GM12878 (cell line): ENCODE results near the gene MYLK4. TPM values are rescaled to one million over a fixed set of nuclear protein-coding genes. Genes with fewer than 3 reads are reported as not detected.

Experiments
- ATAC-seq: fragments of 200-7000 bp; cut with Tn5 transposase; 3 replicates; pipeline ENCODE4 v1.9.1; 2020; ENCODE audit warnings: mild to moderate bottlenecking, moderate library complexity
- BruUV-seq: library from RNA; stranded (reverse); fragments of 400-500 nt; replicated peaks from 2 replicates; lab custom pipeline; 2021; lab: Mats Ljungman, UMichigan
- CTCF ChIA-PET: fragments of 300-600 bp; sonication (Branson Sonifier 250); formaldehyde crosslinking; extraction: SDS; loops from one replicate; lab custom pipeline; 2021; ENCODE audit warnings: inconsistent platforms; lab: Yijun Ruan, JAX
- POLR2A ChIA-PET: fragments of 350-600 bp; formaldehyde crosslinking; extraction: SDS; loops from one replicate; lab custom pipeline; 2021; ENCODE audit warnings: inconsistent platforms; lab: Charles Lee
- RAD21 ChIA-PET: fragments of 300-600 bp; sonication (Branson Sonifier 250); formaldehyde crosslinking; loops from one replicate; lab custom pipeline; 2023; ENCODE audit warnings: antibody characterized with exemption; ENCODE audit not compliant: unreplicated experiment; lab: Charles Lee
- SMC1A ChIA-PET: fragments of 300-600 bp; sonication (Branson Sonifier 250); formaldehyde crosslinking; loops from one replicate; lab custom pipeline; 2023; ENCODE audit not compliant: unreplicated experiment, uncharacterized antibody; lab: Charles Lee
- DNase-seq: peaks from one replicate; pipeline ENCODE4 v3.0.0-alpha.2; 2011; ENCODE audit warnings: low read depth, low spot score
- FAIRE-seq: peaks from 3 replicates; lab custom pipeline; 2011; peaks lifted over from hg19 to GRCh38; lab: Jason Lieb, UNC
- H2AFZ ChIP-seq: 2 replicates; pipeline ENCODE4 v1.6.0; 2011; ENCODE audit warnings: low read depth, low read length, control low read depth; ENCODE audit not compliant: control insufficient read depth
- H3K27ac ChIP-seq: 2 replicates; pipeline ENCODE4 v1.5.1; 2011; ENCODE audit warnings: control low read depth; ENCODE audit not compliant: control insufficient read depth, insufficient read depth
- H3K27me3 ChIP-seq, 2 experiments: replicated peaks in 1 of 2; 2 replicates each; pipeline versions ENCODE4 v1.6.0 to v1.6.1; 2011; ENCODE audit warnings: low read length in 1 of 2; ENCODE audit not compliant: control insufficient read depth in 2 of 2, insufficient read depth in 2 of 2
- H3K36me3 ChIP-seq, 2 experiments: 2 replicates each; pipeline ENCODE4 v1.5.1; 2011; ENCODE audit warnings: low read length in 1 of 2; ENCODE audit not compliant: control insufficient read depth in 2 of 2, insufficient read depth in 2 of 2
- H3K4me1 ChIP-seq: 2 replicates; pipeline ENCODE4 v1.6.1; 2011; ENCODE audit warnings: mild to moderate bottlenecking, low read length, moderate library complexity, mixed read lengths; ENCODE audit not compliant: control insufficient read depth, insufficient read depth
- H3K4me2 ChIP-seq: 2 replicates; pipeline ENCODE4 v1.6.0; 2011; ENCODE audit warnings: control low read depth; ENCODE audit not compliant: control insufficient read depth, insufficient read depth
- H3K4me3 ChIP-seq: fragments of 200-600 bp; sonication (generic); 2 replicates; pipeline ENCODE4 v1.5.1; 2016
- H3K79me2 ChIP-seq: 2 replicates; pipeline ENCODE4 v1.6.0; 2011; ENCODE audit warnings: low read length; ENCODE audit not compliant: control insufficient read depth, insufficient read depth
- H3K9ac ChIP-seq: 2 replicates; pipeline ENCODE4 v1.8.0; 2011; ENCODE audit warnings: low read length, control low read depth, mixed read lengths; ENCODE audit not compliant: control insufficient read depth, insufficient read depth
- H3K9me3 ChIP-seq: replicated peaks from 3 replicates; pipeline ENCODE4 v1.5.1; 2011; ENCODE audit warnings: mild to moderate bottlenecking, low read length; ENCODE audit not compliant: control insufficient read depth, insufficient read depth
- H4K20me1 ChIP-seq: 2 replicates; pipeline ENCODE4 v1.6.0; 2011; ENCODE audit not compliant: control insufficient read depth, insufficient read depth
- EGR1 ChIP-seq, 2 experiments: IDR thresholded peaks; 1 replicate in 1 of 2; 2 replicates in 1 of 2; pipeline ENCODE4 v1.6.1; 2011 to 2012; ENCODE audit warnings: low read depth in 2 of 2, low read length in 2 of 2, borderline replicate concordance in 1 of 2, mild to moderate bottlenecking in 1 of 2, moderate library complexity in 1 of 2
- FOXM1 ChIP-seq: IDR thresholded peaks from 2 replicates; pipeline ENCODE4 v1.6.1; 2012; ENCODE audit warnings: low read depth, mild to moderate bottlenecking, inconsistent platforms, low read length, moderate library complexity
- JUND ChIP-seq: IDR thresholded peaks from 2 replicates; pipeline ENCODE4 v1.6.1; 2012; ENCODE audit warnings: low read depth, mild to moderate bottlenecking, low read length, improper control_type of control experiment, moderate library complexity
- MEF2A ChIP-seq: IDR thresholded peaks from 2 replicates; pipeline ENCODE4 v1.6.1; 2011; ENCODE audit warnings: low read depth, mild to moderate bottlenecking, low read length, moderate library complexity; ENCODE audit not compliant: insufficient read depth
- MYC ChIP-seq: IDR thresholded peaks from 2 replicates; pipeline ENCODE4 v1.6.1; 2011; ENCODE audit warnings: mild to moderate bottlenecking, low read length, moderate library complexity, inconsistent platforms; ENCODE audit not compliant: insufficient read depth, insufficient replicate concordance, insufficient read length, severe bottlenecking
- RB1 ChIP-seq: fragments of 450-650 bp; formaldehyde crosslinking; IDR thresholded peaks from 2 replicates; pipeline ENCODE4 v1.6.1; 2017; ENCODE audit warnings: mild to moderate bottlenecking, borderline replicate concordance
- SP1 ChIP-seq: IDR thresholded peaks from one replicate; pipeline ENCODE4 v1.6.1; 2011; ENCODE audit warnings: low read depth, low read length
- SUZ12 ChIP-seq: fragments of 200-600 bp; sonication (generic); IDR thresholded peaks from one replicate; pipeline ENCODE4 v1.6.1; 2018; ENCODE audit warnings: antibody characterized with exemption, mild to moderate bottlenecking; ENCODE audit not compliant: unreplicated experiment
- TAF1 ChIP-seq: IDR thresholded peaks from 2 replicates; pipeline ENCODE4 v1.6.1; 2011; ENCODE audit warnings: mild to moderate bottlenecking, low read depth, low read length, borderline replicate concordance
- WGBS: methylation state at CpG from one replicate; pipeline ENCODE4 v1.1.6; 2016; ENCODE audit warnings: low lambda C conversion rate; ENCODE audit not compliant: insufficient replicate concordance, insufficient coverage; ENCODE audit errors: missing lambda C conversion rate; 5-methylcytosine and 5-hydroxymethylcytosine counted together
- in situ Hi-C: fragments of 300-500 bp; cut with MboI; formaldehyde crosslinking; loops from 9 replicates; pipeline ENCODE4 v1.14.3; 2018; ENCODE audit warnings: mixed read lengths
- intact Hi-C: fragments of 100-400 bp; cut with micrococcal nuclease; formaldehyde crosslinking; loops from one replicate; pipeline ENCODE4 v1.14.2; 2022; ENCODE audit not compliant: unreplicated experiment
- polyA plus RNA-seq, 11 experiments: library from polyadenylated mRNA; depleted of rRNA in 4 of 11; unstranded in 6 of 11; stranded (reverse) in 5 of 11; fragments of >200 nt; fragmentation: Nextera tagmentation in 4 of 11; fragmentation: Illumina TruSeq in 1 of 11; extraction: Ambion mirVana in 4 of 11; extraction: Trizol in 1 of 11; gene quantifications; 1 replicate in 1 of 11; 2 replicates in 10 of 11; pipeline versions ENCODE4 v1.2.1 to v1.2.3, GENCODE V29; 2011 to 2016; ENCODE audit warnings: inconsistent platforms in 2 of 11, missing spikeins in 2 of 11, low read depth in 1 of 11
- total RNA-seq, 4 experiments: library from RNA; depleted of rRNA in 3 of 4; stranded (reverse); fragments of >200 nt in 3 of 4; fragmentation: Illumina TruSeq in 1 of 4; extraction: Trizol in 1 of 4; gene quantifications; 2 replicates each; pipeline versions ENCODE4 v1.2.1 to v1.2.3, GENCODE V29; 2013 to 2021
- TF ChIP-seq, protein P1 (sequence below), 3 experiments: IDR thresholded peaks in 2 of 3; conservative IDR thresholded peaks in 1 of 3; 2 replicates each; pipeline ENCODE4 v1.5.1; 2011; ENCODE audit warnings: low read depth in 3 of 3, low read length in 3 of 3, mild to moderate bottlenecking in 3 of 3, control low read depth in 2 of 3, moderate library complexity in 2 of 3, inconsistent platforms in 1 of 3, mixed read lengths in 1 of 3; ENCODE audit not compliant: control insufficient read depth in 2 of 3, insufficient read depth in 1 of 3; ENCODE audit errors: extremely low read depth in 1 of 3
- TF ChIP-seq, protein P2 (sequence below): IDR thresholded peaks from 2 replicates; pipeline ENCODE4 v1.6.1; 2012; ENCODE audit warnings: low read depth, low read length, improper control_type of control experiment
- TF ChIP-seq, protein P3 (sequence below): fragments of 450-650 bp; formaldehyde crosslinking; IDR thresholded peaks from 2 replicates; pipeline ENCODE4 v1.5.0; 2022; ENCODE audit warnings: mild to moderate bottlenecking, missing genetic modification characterization
- TF ChIP-seq, protein P4 (sequence below): fragments of 450-650 bp; IDR thresholded peaks from 2 replicates; pipeline ENCODE4 v1.6.1; 2017; ENCODE audit warnings: antibody characterized with exemption, mild to moderate bottlenecking, moderate library complexity

The MYLK4 gene
- total and polyA plus RNA-seq, 10 of the 15 experiments (the other 5 are each of a cell fraction or from before 2014, with no cell fraction given): under 0.01 to 0.09 (median 0.05) TPM; not detected in 1

DNA sequence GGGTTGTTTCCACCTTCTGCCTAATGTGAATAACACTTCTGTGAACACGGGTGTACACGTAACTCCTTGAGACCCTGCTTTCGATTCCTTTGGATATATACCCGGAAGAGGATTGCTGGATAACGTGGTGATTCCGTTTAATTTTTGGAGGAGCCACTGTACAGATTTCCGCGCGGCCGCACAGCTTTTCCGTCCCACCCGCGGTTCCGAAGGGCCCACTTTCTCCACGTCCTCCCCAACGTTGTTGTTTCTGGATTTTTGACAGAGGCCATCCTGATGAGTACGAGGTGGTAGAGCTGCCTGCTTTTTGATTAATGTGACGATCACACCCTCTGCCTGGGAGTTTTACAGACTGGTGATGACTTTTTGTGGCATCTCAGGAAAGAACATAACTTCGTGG, 114.0 kb downstream of the MYLK4 start:
- no peaks in the 10 kb centered on the region for H3K9me3 ChIP-seq
- no peaks in the 10 kb centered on the region for H3K79me2 ChIP-seq
- in situ Hi-C loops: loop anchor here (5.0 kb wide), 1 partner anchor 1049 kb away; no protein-coding TSS in a partner anchor
- H3K4me3 ChIP-seq: no peak overlapping the region
- DNase-seq (no peak), ATAC-seq (no peak), FAIRE-seq (no peak)
- H3K4me1 ChIP-seq: peaks cover 13% of the 10 kb centered on the region
- peaks cover 0 to 1% of the 10 kb centered on the region in 2 experiments; a peak in 2 of 4 replicates for H3K27me3 ChIP-seq
- H4K20me1 ChIP-seq: no peaks in the 10 kb centered on the region
- intact Hi-C loops: no loop called here
- H3K36me3 ChIP-seq: no peaks in the 10 kb centered on the region
- CTCF ChIA-PET: interaction anchor here (1.4 kb wide), 1 partner anchor 114 kb away, joined by 3 read pairs; the partner anchor contains the start of gene MYLK4
- RAD21 ChIA-PET: no interaction called here
- no peak overlapping the region for H3K9ac ChIP-seq
- no TSS peak for BruUV-seq
- SMC1A ChIA-PET: no interaction called here
- no peak overlapping the region for H3K4me2 ChIP-seq
- no peak overlapping the region for H3K27ac ChIP-seq
- POLR2A ChIA-PET: no interaction called here
- WGBS: 80% methylated on average over 18 of the region's 19 CpGs
- H2AFZ ChIP-seq: no peak overlapping the region
- TF ChIP-seq EGR1 (IDR thresholded peaks at IDR 0.05; ENCODE audit: borderline replicate concordance in 1 of 2, low read depth in 2 of 2, low read length in 2 of 2) (no peak), FOXM1 (no peak), SP1 (no peak), MYC (no peak), MEF2A (no peak), JUND (no peak), RB1 (no peak), SUZ12 (no peak), TAF1 (no peak)
- TF ChIP-seq, protein P1, sequence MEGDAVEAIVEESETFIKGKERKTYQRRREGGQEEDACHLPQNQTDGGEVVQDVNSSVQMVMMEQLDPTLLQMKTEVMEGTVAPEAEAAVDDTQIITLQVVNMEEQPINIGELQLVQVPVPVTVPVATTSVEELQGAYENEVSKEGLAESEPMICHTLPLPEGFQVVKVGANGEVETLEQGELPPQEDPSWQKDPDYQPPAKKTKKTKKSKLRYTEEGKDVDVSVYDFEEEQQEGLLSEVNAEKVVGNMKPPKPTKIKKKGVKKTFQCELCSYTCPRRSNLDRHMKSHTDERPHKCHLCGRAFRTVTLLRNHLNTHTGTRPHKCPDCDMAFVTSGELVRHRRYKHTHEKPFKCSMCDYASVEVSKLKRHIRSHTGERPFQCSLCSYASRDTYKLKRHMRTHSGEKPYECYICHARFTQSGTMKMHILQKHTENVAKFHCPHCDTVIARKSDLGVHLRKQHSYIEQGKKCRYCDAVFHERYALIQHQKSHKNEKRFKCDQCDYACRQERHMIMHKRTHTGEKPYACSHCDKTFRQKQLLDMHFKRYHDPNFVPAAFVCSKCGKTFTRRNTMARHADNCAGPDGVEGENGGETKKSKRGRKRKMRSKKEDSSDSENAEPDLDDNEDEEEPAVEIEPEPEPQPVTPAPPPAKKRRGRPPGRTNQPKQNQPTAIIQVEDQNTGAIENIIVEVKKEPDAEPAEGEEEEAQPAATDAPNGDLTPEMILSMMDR (IDR thresholded peaks at IDR 0.05 in 2 of 3, conservative IDR thresholded peaks at IDR 0.05 in 1 of 3; ENCODE audit: control insufficient read depth in 2 of 3, extremely low read depth in 1 of 3, insufficient read depth in 1 of 3, low read depth in 3 of 3, low read length in 3 of 3): no peak
- TF ChIP-seq, protein P2, sequence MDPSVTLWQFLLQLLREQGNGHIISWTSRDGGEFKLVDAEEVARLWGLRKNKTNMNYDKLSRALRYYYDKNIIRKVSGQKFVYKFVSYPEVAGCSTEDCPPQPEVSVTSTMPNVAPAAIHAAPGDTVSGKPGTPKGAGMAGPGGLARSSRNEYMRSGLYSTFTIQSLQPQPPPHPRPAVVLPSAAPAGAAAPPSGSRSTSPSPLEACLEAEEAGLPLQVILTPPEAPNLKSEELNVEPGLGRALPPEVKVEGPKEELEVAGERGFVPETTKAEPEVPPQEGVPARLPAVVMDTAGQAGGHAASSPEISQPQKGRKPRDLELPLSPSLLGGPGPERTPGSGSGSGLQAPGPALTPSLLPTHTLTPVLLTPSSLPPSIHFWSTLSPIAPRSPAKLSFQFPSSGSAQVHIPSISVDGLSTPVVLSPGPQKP: no peak
- TF ChIP-seq, protein P3, sequence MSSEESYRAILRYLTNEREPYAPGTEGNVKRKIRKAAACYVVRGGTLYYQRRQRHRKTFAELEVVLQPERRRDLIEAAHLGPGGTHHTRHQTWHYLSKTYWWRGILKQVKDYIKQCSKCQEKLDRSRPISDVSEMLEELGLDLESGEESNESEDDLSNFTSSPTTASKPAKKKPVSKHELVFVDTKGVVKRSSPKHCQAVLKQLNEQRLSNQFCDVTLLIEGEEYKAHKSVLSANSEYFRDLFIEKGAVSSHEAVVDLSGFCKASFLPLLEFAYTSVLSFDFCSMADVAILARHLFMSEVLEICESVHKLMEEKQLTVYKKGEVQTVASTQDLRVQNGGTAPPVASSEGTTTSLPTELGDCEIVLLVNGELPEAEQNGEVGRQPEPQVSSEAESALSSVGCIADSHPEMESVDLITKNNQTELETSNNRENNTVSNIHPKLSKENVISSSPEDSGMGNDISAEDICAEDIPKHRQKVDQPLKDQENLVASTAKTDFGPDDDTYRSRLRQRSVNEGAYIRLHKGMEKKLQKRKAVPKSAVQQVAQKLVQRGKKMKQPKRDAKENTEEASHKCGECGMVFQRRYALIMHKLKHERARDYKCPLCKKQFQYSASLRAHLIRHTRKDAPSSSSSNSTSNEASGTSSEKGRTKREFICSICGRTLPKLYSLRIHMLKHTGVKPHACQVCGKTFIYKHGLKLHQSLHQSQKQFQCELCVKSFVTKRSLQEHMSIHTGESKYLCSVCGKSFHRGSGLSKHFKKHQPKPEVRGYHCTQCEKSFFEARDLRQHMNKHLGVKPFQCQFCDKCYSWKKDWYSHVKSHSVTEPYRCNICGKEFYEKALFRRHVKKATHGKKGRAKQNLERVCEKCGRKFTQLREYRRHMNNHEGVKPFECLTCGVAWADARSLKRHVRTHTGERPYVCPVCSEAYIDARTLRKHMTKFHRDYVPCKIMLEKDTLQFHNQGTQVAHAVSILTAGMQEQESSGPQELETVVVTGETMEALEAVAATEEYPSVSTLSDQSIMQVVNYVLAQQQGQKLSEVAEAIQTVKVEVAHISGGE (CRISPR knock-in tag): no peak
- TF ChIP-seq, protein P4, sequence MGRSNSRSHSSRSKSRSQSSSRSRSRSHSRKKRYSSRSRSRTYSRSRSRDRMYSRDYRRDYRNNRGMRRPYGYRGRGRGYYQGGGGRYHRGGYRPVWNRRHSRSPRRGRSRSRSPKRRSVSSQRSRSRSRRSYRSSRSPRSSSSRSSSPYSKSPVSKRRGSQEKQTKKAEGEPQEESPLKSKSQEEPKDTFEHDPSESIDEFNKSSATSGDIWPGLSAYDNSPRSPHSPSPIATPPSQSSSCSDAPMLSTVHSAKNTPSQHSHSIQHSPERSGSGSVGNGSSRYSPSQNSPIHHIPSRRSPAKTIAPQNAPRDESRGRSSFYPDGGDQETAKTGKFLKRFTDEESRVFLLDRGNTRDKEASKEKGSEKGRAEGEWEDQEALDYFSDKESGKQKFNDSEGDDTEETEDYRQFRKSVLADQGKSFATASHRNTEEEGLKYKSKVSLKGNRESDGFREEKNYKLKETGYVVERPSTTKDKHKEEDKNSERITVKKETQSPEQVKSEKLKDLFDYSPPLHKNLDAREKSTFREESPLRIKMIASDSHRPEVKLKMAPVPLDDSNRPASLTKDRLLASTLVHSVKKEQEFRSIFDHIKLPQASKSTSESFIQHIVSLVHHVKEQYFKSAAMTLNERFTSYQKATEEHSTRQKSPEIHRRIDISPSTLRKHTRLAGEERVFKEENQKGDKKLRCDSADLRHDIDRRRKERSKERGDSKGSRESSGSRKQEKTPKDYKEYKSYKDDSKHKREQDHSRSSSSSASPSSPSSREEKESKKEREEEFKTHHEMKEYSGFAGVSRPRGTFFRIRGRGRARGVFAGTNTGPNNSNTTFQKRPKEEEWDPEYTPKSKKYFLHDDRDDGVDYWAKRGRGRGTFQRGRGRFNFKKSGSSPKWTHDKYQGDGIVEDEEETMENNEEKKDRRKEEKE: no peak
